Measurements from ENCODE around the gene USF1. TPM values are rescaled to one million over a fixed set of nuclear protein-coding genes. Genes with fewer than 3 reads are reported as not detected.
"Not testable (repeated sequence)": the region's sequence is repeated elsewhere in the genome, so short reads cannot be mapped to it uniquely, and the experiment has no call there.

Gene USF1
- total RNA-seq, 1 experiment from 2014 or later: 89.1 TPM

DNA sequence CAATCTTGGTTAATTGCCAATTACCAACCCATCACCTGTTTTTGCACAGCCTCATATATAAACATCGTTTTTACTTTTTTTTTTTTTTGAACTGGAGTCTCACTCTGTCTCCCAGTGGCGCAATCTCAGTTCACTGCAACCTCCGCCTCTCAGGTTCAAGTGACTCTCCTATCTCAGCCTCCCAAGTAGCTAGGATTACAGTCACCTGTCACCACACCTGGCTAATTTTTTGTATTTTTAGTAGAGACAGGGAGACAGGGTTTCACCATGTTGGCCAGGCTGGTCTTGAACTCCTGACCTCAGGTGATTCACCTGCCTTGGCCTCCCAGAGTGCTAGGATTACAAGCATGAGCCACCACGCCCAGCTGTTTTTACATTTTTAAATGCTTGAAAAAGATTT lies 53.7 kb downstream of the USF1 start:
- DNase-seq (ENCODE audit: low read depth): not testable (repeated sequence)

Other genes with a start within 250 kb of the USF1 start
- 0.06 TPM in 1 of 2 replicates, not detected in the other for gene LY9, start 249.8 kb downstream of the USF1 start, total RNA-seq (2014; rRNA removed; shearing (Covaris generic))
- not detected in 2 replicates for gene CD244, start 183.1 kb downstream of the USF1 start, total RNA-seq (2014; rRNA removed; shearing (Covaris generic))
- 0.11 TPM in 1 of 2 replicates, not detected in the other for gene ITLN1, start 160.8 kb downstream of the USF1 start, total RNA-seq (2014; rRNA removed; shearing (Covaris generic))
- not detected in 2 replicates for gene ITLN2, start 91.2 kb downstream of the USF1 start, total RNA-seq (2014; rRNA removed; shearing (Covaris generic))
- 7.1 and 18.5 TPM in 2 replicates for gene F11R, start 24.8 kb downstream of the USF1 start, total RNA-seq (2014; rRNA removed; shearing (Covaris generic))
- 0.17 TPM in 1 of 2 replicates, not detected in the other for gene TSTD1, start 7.0 kb downstream of the USF1 start, total RNA-seq (2014; rRNA removed; shearing (Covaris generic))
- 0.11 TPM in 1 of 2 replicates, not detected in the other for gene ARHGAP30, start 23.9 kb upstream of the USF1 start, total RNA-seq (2014; rRNA removed; shearing (Covaris generic))
- gene NECTIN4, start 43.6 kb upstream of the USF1 start, total RNA-seq (2014; rRNA removed; shearing (Covaris generic)): 0.29 TPM in 1 of 2 replicates, not detected in the other
- not detected in 2 replicates for gene KLHDC9, start 52.4 kb upstream of the USF1 start, total RNA-seq (2014; rRNA removed; shearing (Covaris generic))
- gene PFDN2, start 72.1 kb upstream of the USF1 start, total RNA-seq (2014; rRNA removed; shearing (Covaris generic)): 97.9 and 213 TPM in 2 replicates
- 16.3 and 17.4 TPM in 2 replicates for gene NIT1, start 72.1 kb upstream of the USF1 start, total RNA-seq (2014; rRNA removed; shearing (Covaris generic))
- 22.0 and 24.2 TPM in 2 replicates for gene DEDD, start 86.7 kb upstream of the USF1 start, total RNA-seq (2014; rRNA removed; shearing (Covaris generic))
- gene UFC1, start 108.0 kb upstream of the USF1 start, total RNA-seq (2014; rRNA removed; shearing (Covaris generic)): 102 and 133 TPM in 2 replicates
- 6.2 and 13.5 TPM in 2 replicates for gene USP21, start 113.5 kb upstream of the USF1 start, total RNA-seq (2014; rRNA removed; shearing (Covaris generic))
- 6.8 and 10.9 TPM in 2 replicates for gene PPOX, start 120.4 kb upstream of the USF1 start, total RNA-seq (2014; rRNA removed; shearing (Covaris generic))
- 31.8 and 43.9 TPM in 2 replicates for gene B4GALT3, start 131.5 kb upstream of the USF1 start, total RNA-seq (2014; rRNA removed; shearing (Covaris generic))
- 0.68 and 0.91 TPM in 2 replicates for gene ADAMTS4, start 153.1 kb upstream of the USF1 start, total RNA-seq (2014; rRNA removed; shearing (Covaris generic))
- gene NDUFS2, start 156.4 kb upstream of the USF1 start, total RNA-seq (2014; rRNA removed; shearing (Covaris generic)): 157 and 168 TPM in 2 replicates
- 1.5 TPM in 1 of 2 replicates, not detected in the other for gene FCER1G, start 169.3 kb upstream of the USF1 start, total RNA-seq (2014; rRNA removed; shearing (Covaris generic))
- gene APOA2, start 177.7 kb upstream of the USF1 start, total RNA-seq (2014; rRNA removed; shearing (Covaris generic)): not detected in 2 replicates
- 11.8 and 13.6 TPM in 2 replicates for gene TOMM40L, start 180.1 kb upstream of the USF1 start, total RNA-seq (2014; rRNA removed; shearing (Covaris generic))
- not detected in 2 replicates for gene NR1I3, start 192.2 kb upstream of the USF1 start, total RNA-seq (2014; rRNA removed; shearing (Covaris generic))
- gene PCP4L1, start 212.8 kb upstream of the USF1 start, total RNA-seq (2014; rRNA removed; shearing (Covaris generic)): 0.06 TPM in 1 of 2 replicates, not detected in the other